Activated T-cell treated with anti-CD3 and anti-CD28 coated beads for 48 hours (primary cell): ENCODE measurements around the gene TBC1D5.
"Not testable (repeated sequence)": the region's sequence is repeated elsewhere in the genome, so short reads cannot be mapped to it uniquely, and the experiment has no call there.

ENCODE experiments used
- DNase-seq: peaks from one replicate; pipeline ENCODE4 v3.0.0-alpha.2; 2020; ENCODE audit warnings: low read depth

TBC1D5 gene

DNA sequence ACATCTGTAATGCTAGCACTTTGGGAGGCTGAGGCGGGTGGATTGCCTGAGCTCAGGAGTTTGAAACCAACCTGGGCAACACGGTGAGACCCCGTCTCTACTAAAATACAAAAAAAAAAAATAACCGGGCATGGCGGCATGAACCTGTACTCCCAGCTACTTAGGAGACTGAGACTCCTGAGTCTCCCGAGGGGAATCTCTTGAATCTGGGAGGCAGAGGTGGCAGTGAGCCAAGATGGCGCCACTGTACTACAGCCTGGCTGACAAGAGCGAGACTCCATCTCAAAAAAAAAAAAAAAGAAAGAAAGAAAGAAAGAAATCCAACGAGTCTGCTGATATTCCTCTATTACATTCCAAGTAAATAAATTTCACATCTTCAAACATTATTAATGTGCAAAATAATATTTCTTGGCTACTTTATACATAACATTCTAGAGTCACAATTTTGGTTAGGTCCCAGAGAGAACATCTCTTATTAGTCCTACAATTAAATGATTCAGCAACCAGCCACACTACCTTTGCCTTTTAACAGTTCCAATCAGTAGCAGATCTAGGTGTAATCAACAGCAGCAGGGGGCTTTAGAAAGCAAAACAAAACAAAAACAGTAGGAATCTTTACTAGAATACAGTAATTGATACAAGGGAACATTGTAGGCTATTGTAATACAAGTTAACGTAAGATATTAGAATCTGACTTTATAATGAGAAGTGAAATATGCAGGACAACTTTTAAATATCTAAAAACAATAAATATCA is 195.8 kb downstream of the TBC1D5 start:
- DNase-seq: no peak

DNA sequence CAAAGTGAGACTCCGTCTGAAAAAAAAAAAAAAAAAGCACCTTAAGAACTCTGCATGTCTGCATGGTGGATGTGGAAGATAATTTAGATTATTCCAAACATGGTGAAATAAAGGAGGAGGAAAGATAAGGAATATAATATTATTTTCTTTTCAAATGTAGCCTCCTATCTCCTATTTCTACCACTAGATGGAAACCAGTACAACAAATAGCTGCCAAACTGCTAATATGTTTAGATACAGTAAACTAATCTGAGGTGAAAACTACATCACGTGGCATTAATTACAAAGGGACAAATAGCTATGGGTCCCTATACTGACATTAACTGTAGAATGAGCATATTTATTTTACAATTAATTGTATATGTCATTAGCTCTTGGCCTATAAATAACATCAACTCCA is 197.8 kb downstream of the TBC1D5 start:
- no peak for DNase-seq

DNA sequence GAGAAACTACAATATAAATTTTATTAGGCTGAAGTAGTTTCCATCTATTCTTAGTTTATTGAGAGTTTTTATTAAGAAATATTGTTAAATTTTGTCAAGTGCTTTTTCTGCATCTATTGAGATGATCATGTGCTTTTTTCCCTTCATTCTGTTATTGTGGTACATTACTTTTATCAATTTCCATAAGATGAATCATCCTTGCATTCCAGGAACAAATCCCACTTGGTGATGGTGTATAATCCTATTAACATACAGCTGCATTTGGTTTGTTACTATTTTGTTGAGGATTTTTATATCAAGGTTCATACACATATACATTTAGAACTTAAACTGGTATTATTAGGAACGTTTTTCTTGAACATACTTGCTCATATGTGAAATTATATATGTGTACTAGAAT is 199.8 kb downstream of the TBC1D5 start:
- no peak for DNase-seq

DNA sequence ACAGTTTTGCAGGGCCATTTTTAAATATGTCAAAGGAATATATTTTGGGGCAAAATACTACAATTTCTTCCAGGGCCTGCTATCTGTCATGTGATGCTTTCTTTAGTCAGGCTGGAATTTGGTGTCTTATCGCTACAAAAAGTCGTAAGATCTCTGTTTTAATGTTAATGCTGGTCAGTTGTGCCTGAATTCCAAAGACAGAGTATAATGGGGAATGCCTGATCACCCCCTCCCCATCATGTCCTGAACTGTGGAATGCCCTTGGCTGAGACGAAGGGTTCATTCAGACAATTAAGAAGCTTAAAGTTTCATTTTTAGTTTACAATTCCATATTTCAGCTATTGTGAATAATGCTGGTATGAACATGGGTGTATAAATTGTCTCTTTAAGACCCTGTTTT is 203.0 kb downstream of the TBC1D5 start:
- DNase-seq: no peak

DNA sequence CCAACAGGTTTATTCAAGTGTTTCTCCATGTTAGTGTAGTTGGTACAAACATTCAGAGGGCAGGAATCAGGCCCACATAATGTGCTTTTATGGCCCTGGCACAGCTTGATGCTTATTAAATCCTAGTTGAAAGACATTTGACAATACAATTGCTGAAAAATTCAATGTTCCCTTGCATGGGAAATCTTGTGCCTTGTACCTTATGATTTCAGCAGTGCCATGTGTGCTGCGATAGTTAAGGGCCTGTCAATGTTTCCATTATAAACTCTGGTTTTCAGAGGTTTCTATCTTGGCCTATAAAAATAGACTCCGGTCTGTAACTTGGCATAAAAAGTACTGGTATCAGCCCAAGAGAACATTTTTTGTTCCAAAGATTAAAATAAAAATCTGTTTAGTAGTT is 207.2 kb downstream of the TBC1D5 start:
- DNase-seq: no peak

DNA sequence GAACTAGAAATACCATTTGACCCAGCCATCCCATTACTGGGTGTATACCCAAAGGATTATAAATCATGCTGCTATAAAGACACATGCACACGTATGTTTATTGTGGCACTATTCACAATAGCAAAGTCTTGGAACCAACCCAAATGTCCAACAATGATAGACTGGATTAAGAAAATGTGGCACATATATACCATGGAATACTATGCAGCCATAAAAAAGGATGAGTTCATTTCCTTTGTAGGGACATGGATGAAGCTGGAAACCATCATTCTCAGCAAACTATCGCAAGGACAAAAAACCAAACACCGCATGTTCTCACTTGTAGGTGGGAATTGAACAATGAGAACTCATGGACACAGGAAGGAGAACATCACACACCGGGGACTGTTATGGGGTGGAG is 210.0 kb downstream of the TBC1D5 start:
- DNase-seq: not testable (repeated sequence)

GRCh38 chr3:17529677-17530076 is 212.8 kb downstream of the TBC1D5 start:
- DNase-seq: no peak

- DNase-seq: no peak
These were observed 224.0 kb downstream of the TBC1D5 start for GRCh38 chr3:17518189-17519059.

DNA sequence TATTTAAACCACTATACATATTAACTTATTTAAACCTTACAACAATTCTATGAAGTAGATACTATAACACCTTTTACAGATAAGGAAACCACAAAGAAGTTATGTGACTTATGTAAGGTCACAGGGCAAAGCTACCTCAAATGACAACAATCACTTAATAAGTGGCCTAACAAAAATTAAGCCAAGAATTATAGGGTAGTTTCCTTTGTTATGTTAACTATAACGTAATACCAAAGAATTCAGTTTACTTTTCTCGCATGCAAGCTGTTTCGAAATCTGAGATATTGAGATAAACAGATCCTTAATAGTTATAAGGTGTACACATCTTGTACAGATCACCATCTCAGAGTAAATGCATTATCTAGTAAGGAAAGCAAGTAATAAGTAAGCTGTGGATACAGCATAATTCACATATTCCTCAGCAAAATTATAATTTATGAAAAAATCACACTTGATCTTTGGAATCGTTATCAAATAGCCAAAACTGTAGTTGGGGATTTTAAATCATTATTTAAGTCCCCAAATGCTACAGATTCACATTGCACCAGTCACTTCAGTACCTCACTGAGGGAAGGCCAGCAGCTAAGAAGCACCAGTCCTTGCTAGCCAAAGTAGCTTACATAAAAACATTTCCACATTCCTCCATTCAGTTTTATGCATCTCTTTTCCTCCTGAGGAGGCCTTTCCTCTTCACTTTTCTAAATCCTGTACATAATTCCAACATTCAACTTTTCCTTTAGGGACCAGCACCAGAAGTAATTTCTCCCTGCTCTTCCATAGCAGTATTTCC is 226.8 kb downstream of the TBC1D5 start:
- no peak for DNase-seq

DNA sequence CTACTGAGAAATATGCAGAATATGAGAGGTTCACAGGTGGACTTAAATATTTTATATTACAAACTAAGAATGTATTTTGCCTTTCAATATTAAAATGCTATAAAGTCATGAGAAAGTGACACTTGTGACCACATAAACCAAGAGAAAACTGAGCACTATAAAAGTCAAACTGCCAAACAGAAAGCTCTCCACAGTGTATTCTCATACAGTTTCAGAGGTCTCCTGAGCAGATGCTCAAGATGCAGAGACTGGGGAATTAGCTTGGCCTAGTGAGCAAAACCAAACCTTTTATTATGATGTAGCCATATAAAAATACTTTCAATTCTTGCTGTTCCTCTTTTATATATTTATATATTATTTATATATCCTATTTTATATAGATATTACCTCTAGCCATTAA is 227.8 kb downstream of the TBC1D5 start:
- DNase-seq: no peak

- DNase-seq: no peak
These were observed 232.2 kb downstream of the TBC1D5 start for GRCh38 chr3:17510265-17510664.

DNA sequence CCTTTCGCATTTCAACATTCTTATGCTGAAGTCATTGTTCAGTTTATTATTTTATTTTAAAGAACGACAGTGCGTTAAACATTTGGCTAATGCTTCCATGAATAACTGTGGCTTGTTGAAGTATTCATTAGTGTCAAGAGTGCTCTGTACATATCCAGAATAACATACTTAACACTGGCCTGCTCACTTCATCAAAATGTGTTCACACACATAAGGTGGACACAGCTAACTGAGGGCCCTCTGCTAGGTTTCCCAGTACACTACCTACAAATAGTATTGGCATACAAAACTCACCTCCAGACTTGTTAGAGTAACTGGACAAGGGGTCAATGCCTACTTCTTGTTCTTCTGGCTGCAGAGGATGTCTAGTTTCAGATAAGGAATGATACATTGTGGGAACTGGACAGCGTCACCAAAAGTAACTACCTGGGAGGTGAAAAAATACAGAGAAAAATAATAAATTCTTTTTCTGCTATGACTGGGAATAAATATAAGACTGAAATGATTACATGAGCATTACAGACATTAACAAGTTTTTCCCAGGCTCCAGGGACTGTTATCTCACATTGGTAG is 234.2 kb downstream of the TBC1D5 start:
- DNase-seq: no peak

DNA sequence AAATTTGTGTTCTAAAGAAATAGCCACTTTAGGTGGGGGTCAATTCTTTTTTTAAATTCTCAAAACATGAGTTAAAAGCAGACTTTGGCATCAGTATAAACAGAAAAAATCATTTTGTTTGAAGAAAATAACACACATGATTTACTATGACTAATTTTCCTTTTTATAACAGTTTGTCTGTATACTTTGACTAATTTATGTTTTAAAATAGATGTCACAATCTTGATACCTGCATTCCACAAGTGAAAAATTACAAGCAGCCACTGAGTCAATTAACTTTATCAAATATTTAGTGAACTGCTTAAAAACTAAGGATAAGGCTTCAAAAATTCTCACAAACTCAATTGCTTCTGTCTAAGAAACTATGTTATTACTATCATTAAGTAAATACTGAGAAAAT is 235.0 kb downstream of the TBC1D5 start:
- DNase-seq: no peak

DNA sequence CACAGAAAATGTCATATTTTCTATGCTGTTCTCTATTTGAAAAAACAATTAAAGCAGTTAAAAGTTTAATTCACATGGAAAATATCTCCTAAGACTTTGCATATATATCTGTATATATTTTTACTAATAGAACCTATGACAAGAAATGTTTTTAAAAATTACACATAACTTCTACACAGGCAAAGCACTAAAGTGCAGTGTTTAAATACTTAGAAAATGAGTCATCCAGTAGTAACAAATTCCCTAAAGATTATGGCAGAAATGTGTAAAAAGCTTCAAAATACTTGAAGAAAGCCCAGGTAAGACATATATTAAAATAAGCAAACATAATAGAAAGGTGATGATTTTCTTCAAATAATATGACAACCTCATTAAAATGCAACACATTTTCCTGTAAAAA is 236.6 kb downstream of the TBC1D5 start:
- no peak for DNase-seq

DNA sequence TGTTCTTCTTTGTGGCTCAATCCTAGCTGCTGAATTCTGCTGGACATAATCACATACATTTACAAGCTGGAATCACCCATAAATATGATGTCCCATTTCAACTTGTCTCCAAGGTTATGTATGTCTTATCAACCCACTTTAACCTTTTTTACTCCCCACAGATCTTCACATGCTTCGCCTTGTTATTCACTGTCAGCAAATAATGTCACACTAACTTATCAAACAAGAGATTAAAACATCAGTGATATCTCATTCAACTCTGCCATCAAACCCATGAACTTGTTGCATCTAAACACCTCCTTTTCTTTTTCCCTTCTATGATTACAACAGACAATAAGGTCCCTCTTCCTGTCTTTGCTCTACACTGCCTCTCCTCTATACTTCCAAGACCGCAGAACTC is 240.7 kb downstream of the TBC1D5 start:
- DNase-seq: no peak

DNA sequence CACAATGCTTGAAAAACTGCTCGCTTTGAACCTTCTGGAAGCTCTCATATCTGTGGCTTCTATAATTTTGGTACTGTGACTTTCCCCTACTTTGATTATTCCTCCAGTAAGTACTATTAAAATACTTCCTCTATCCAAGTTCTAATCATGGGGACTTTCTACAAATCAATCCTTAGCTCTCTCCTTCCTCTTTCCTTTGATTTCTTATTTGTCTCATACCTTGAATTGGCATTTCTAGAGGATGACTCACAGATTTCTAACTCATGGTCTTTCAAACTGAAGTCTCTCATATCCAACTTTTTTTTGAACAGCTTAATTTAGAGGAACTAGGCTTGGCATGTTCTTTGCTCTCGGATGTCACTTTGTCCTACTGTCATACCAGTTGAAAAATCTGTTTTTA is 241.8 kb downstream of the TBC1D5 start:
- DNase-seq: no peak

- no peak for DNase-seq
These were observed 248.2 kb downstream of the TBC1D5 start for GRCh38 chr3:17494117-17494809.

- DNase-seq: no peak
These were observed 250.8 kb downstream of the TBC1D5 start for GRCh38 chr3:17491601-17492000.

- DNase-seq: not testable (repeated sequence)
These were observed 251.2 kb downstream of the TBC1D5 start for GRCh38 chr3:17491190-17491589.

DNA sequence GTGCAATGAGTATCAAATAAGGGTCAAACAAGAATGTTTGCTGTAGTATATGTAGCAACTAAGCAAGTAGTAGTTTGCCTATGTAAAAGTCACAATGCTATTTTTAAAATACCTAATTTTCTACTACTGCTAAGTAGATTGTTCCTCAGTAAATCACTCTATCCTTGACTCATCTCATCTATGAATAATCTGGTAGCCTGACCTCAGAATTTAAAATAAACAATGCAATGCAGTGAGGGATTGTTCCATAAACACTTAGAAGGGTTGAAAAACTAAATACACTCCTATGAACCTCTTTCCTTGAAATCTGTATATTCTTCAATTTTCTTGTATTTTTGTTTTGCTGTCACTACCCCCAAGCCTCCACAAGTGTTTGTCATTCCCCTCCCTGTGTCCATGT is 253.3 kb downstream of the TBC1D5 start:
- DNase-seq: no peak

DNA sequence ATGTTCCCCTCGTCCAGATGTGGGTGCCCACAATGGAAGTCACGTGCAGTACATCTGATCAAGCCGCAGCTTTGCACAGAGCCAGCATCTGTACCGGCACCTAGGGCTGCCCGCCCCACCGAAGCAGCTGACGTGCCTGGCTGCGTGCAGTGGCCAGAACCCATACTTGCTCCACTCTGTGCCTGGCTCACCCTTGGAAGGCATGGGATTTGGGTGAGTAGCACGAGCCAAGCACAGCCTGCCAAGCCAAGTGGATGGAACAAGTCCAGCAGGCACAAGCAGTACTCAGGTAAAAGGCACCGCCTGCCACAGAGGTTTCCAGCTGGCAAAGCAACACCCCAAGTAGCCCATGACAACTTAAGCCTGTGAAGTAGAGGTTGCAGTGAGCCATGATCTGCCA is 261.3 kb downstream of the TBC1D5 start:
- DNase-seq: no peak
